H1 (cell line): ENCODE data around the gene SHISA7. TPM values are rescaled to one million over a fixed set of nuclear protein-coding genes. Genes with fewer than 3 reads are reported as not detected.

ENCODE experiments used
- CTCF ChIA-PET: fragments of 300-600 bp; sonication (Branson Sonifier 250); formaldehyde crosslinking; loops from one replicate; lab custom pipeline; 2021; ENCODE audit not compliant: partially characterized antibody; lab: Charles Lee
- POLR2A ChIA-PET: fragments of 300-600 bp; sonication (Branson Sonifier 250); formaldehyde crosslinking; loops from one replicate; lab custom pipeline; 2021; ENCODE audit warnings: inconsistent platforms; ENCODE audit not compliant: partially characterized antibody; lab: Charles Lee
- DNase-seq, 2 experiments: peaks; one replicate each; pipeline versions ENCODE4 v3.0.0 to v3.0.0-alpha.2; 2010 to 2022; ENCODE audit warnings: low spot score in 2 of 2, low read depth in 1 of 2, mixed read lengths in 1 of 2
- FAIRE-seq: peaks from 2 replicates; lab custom pipeline; 2011; peaks lifted over from hg19 to GRCh38; lab: Jason Lieb, UNC
- H2AFZ ChIP-seq: 2 replicates; pipeline ENCODE4 v1.8.1; 2012; ENCODE audit warnings: low read length, inconsistent platforms
- H2AK5ac ChIP-seq: 2 replicates; pipeline ENCODE4 v1.6.1; 2013; ENCODE audit warnings: low read depth, low read length
- H2BK120ac ChIP-seq: replicated peaks from 2 replicates; pipeline ENCODE3; 2013; ENCODE audit warnings: low read depth, low read length, inconsistent platforms
- H2BK12ac ChIP-seq: 2 replicates; pipeline ENCODE4 v1.6.1; 2013; ENCODE audit warnings: low read depth, low read length
- H2BK15ac ChIP-seq: 2 replicates; pipeline ENCODE4 v1.6.1; 2013; ENCODE audit warnings: low read length
- H2BK20ac ChIP-seq: 2 replicates; pipeline ENCODE4 v1.6.1; 2013; ENCODE audit warnings: low read length
- H2BK5ac ChIP-seq: 2 replicates; pipeline ENCODE4 v1.6.1; 2013; ENCODE audit warnings: low read depth, low read length
- H3K14ac ChIP-seq: 2 replicates; pipeline ENCODE4 v1.6.1; 2013; ENCODE audit warnings: inconsistent platforms; ENCODE audit not compliant: insufficient read length
- H3K18ac ChIP-seq: 2 replicates; pipeline ENCODE4 v1.6.1; 2013; ENCODE audit warnings: low read length; ENCODE audit errors: extremely low read depth
- H3K23ac ChIP-seq: 2 replicates; pipeline ENCODE4 v1.6.1; 2013; ENCODE audit warnings: inconsistent platforms; ENCODE audit not compliant: insufficient read length
- H3K23me2 ChIP-seq: 2 replicates; pipeline ENCODE4 v1.6.1; 2013; ENCODE audit warnings: low read depth, low read length
- H3K27ac ChIP-seq: 2 replicates; pipeline ENCODE4 v1.6.1; 2011; ENCODE audit warnings: low read depth, low read length, inconsistent platforms
- H3K27me3 ChIP-seq, 4 experiments: replicated peaks in 1 of 4; 1 replicate in 1 of 4; 2 replicates in 3 of 4; pipeline versions ENCODE4 v1.6.1 to v1.8.1; 2011 to 2013; ENCODE audit warnings: low read length in 3 of 4, mild to moderate bottlenecking in 3 of 4, inconsistent platforms in 2 of 4, mixed read lengths in 2 of 4, moderate library complexity in 1 of 4; ENCODE audit not compliant: control insufficient read depth in 3 of 4, insufficient read depth in 3 of 4; ENCODE audit errors: extremely low read depth in 1 of 4
- H3K36me3 ChIP-seq, 4 experiments: 2 replicates each; pipeline versions ENCODE4 v1.6.1 to v1.8.1; 2011 to 2013; ENCODE audit warnings: mild to moderate bottlenecking in 4 of 4, low read length in 3 of 4, moderate library complexity in 2 of 4, control low read depth in 1 of 4, inconsistent platforms in 1 of 4; ENCODE audit not compliant: insufficient read depth in 4 of 4, control insufficient read depth in 2 of 4
- H3K4ac ChIP-seq: replicated peaks from 2 replicates; pipeline ENCODE3; 2013; ENCODE audit warnings: low read length, low read depth, mixed read lengths, inconsistent platforms; ENCODE audit not compliant: insufficient read length
- H3K4me1 ChIP-seq, 4 experiments: replicated peaks in 1 of 4; 1 replicate in 1 of 4; 2 replicates in 3 of 4; pipeline versions ENCODE4 v1.6.1 to v1.8.1; 2011 to 2013; ENCODE audit warnings: low read length in 3 of 4, inconsistent platforms in 2 of 4, mixed read lengths in 1 of 4; ENCODE audit not compliant: insufficient read depth in 4 of 4, control insufficient read depth in 3 of 4
- H3K4me2 ChIP-seq, 2 experiments: 2 replicates each; pipeline versions ENCODE4 v1.6.1 to v1.8.1; 2011 to 2013; ENCODE audit warnings: low read depth in 2 of 2, low read length in 2 of 2, control low read depth in 1 of 2, inconsistent platforms in 1 of 2, mild to moderate bottlenecking in 1 of 2; ENCODE audit not compliant: insufficient read depth in 1 of 2
- H3K4me3 ChIP-seq, 4 experiments: fragments of 200-600, 300-600 bp in 1 of 4; sonication (generic), shearing (Covaris generic), sonication (Bioruptor Twin) in 1 of 4; 2 replicates each; pipeline versions ENCODE4 v1.5.1 to v1.8.1; 2011 to 2016; ENCODE audit warnings: low read length in 4 of 4, low read depth in 3 of 4, control low read depth in 2 of 4, inconsistent platforms in 2 of 4, mild to moderate bottlenecking in 2 of 4, mixed read lengths in 1 of 4, moderate library complexity in 1 of 4; ENCODE audit not compliant: insufficient read depth in 2 of 4; ENCODE audit errors: extremely low read depth in 1 of 4
- H3K56ac ChIP-seq: replicated peaks from 2 replicates; pipeline ENCODE3; 2013; ENCODE audit warnings: low read depth, mild to moderate bottlenecking, mixed read lengths, low read length, inconsistent platforms; ENCODE audit not compliant: insufficient read length
- H3K79me1 ChIP-seq: 2 replicates; pipeline ENCODE4 v1.6.1; 2013; ENCODE audit warnings: low read depth, low read length, control low read depth
- H3K79me2 ChIP-seq, 2 experiments: 2 replicates each; pipeline versions ENCODE4 v1.6.1 to v1.8.1; 2012 to 2013; ENCODE audit warnings: low read length in 2 of 2, mild to moderate bottlenecking in 2 of 2, inconsistent platforms in 1 of 2; ENCODE audit not compliant: insufficient read depth in 2 of 2, control insufficient read depth in 1 of 2
- H3K9ac ChIP-seq, 4 experiments: replicated peaks in 1 of 4; 1 replicate in 1 of 4; 2 replicates in 3 of 4; pipeline versions ENCODE4 v1.6.1 to v1.8.1; 2011 to 2013; ENCODE audit warnings: low read depth in 3 of 4, low read length in 3 of 4, control low read depth in 2 of 4, mild to moderate bottlenecking in 2 of 4, moderate library complexity in 2 of 4, inconsistent platforms in 1 of 4; ENCODE audit errors: extremely low read depth in 1 of 4
- H3K9me3 ChIP-seq, 2 experiments: 2 replicates each; pipeline versions ENCODE4 v1.6.1 to v1.8.1; 2012 to 2013; ENCODE audit warnings: mild to moderate bottlenecking in 2 of 2, moderate library complexity in 2 of 2, control low read depth in 1 of 2, inconsistent platforms in 1 of 2, low read depth in 1 of 2, low read length in 1 of 2, mixed read lengths in 1 of 2; ENCODE audit not compliant: insufficient read depth in 2 of 2
- H4K20me1 ChIP-seq, 2 experiments: replicated peaks in 1 of 2; 2 replicates each; pipeline versions ENCODE3 to v1.8.1; 2011 to 2013; ENCODE audit warnings: inconsistent platforms in 2 of 2, low read length in 2 of 2, mild to moderate bottlenecking in 1 of 2; ENCODE audit not compliant: insufficient read depth in 2 of 2, control insufficient read depth in 1 of 2
- H4K5ac ChIP-seq: 2 replicates; pipeline ENCODE4 v1.6.1; 2013; ENCODE audit warnings: low read length, low read depth, mixed read lengths, inconsistent platforms; ENCODE audit not compliant: insufficient read length
- H4K8ac ChIP-seq: 2 replicates; pipeline ENCODE4 v1.8.0; 2013; ENCODE audit warnings: mild to moderate bottlenecking, moderate library complexity, low read length, inconsistent platforms; ENCODE audit not compliant: insufficient read depth; ENCODE audit errors: extremely low read depth
- H4K91ac ChIP-seq: replicated peaks from 2 replicates; pipeline ENCODE3; 2013; ENCODE audit warnings: low read length, mixed read lengths, inconsistent platforms; ENCODE audit not compliant: insufficient read length
- ASH2L ChIP-seq: fragments of 200-600, 300-600 bp; sonication (generic); IDR thresholded peaks from one replicate; pipeline ENCODE4 v1.7.1; 2017; ENCODE audit warnings: low read length
- HDAC2 ChIP-seq, 2 experiments: fragments of 300-600 bp in 1 of 2; sonication (generic) in 1 of 2; IDR thresholded peaks; 2 replicates each; pipeline ENCODE4 v1.6.1; 2011 to 2012; ENCODE audit warnings: low read depth in 2 of 2, low read length in 2 of 2, mild to moderate bottlenecking in 2 of 2, moderate library complexity in 2 of 2, borderline replicate concordance in 1 of 2, inconsistent platforms in 1 of 2
- WGBS, 2 experiments: shearing (Covaris generic) in 1 of 2; methylation state at CpG; one replicate each; pipeline versions ENCODE4 v1.1.6 to v1.1.7; 2013 to 2015; ENCODE audit warnings: low lambda C conversion rate in 2 of 2, mixed read lengths in 2 of 2, inconsistent platforms in 1 of 2, low coverage in 1 of 2, missing lambda C conversion rate in 1 of 2; ENCODE audit not compliant: insufficient replicate concordance in 2 of 2, insufficient coverage in 1 of 2, insufficient read length in 1 of 2; ENCODE audit errors: extremely low coverage in 1 of 2, missing lambda C conversion rate in 1 of 2; 5-methylcytosine and 5-hydroxymethylcytosine counted together
- polyA plus RNA-seq, 7 experiments: library from polyadenylated mRNA; depleted of rRNA in 3 of 7; stranded (reverse) in 5 of 7; unstranded in 2 of 7; fragments of >200 nt in 5 of 7; fragments of 200-250 nt in 2 of 7; gene quantifications; 1 replicate in 5 of 7; 2 replicates in 1 of 7; 4 replicates in 1 of 7; pipeline versions ENCODE4 v1.2.1 to v1.2.3, GENCODE V29; 2011 to 2013; ENCODE audit warnings: missing spikeins in 2 of 7, mixed read lengths in 2 of 7
- total RNA-seq: library from RNA; stranded (reverse); fragmentation: NEBNext Ultra II Directional; extraction: Animal tissue kit (Norgen Biotek cat#: 25700); gene quantifications from 2 replicates; pipeline ENCODE4 v1.2.1, GENCODE V29; 2021

SHISA7 gene
- total and polyA plus RNA-seq, 2 of the 8 experiments (the other 6 are each of a cell fraction or from before 2014, with no cell fraction given), result 0.76 to 1.0 TPM

GRCh38 chr19:55456347-55456746 is 13.2 kb upstream of the SHISA7 start:
- no peak overlapping the region for H2BK20ac ChIP-seq
- H3K14ac ChIP-seq, result no peak overlapping the region
- H3K56ac ChIP-seq, result no peak overlapping the region
- H3K27me3 ChIP-seq, result peaks cover 4 to 11% (median 11%) of the 10 kb centered on the region in 4 experiments
- no peaks in the 10 kb centered on the region for H3K9me3 ChIP-seq
- no peak for FAIRE-seq
- 88% methylated on average over 11 of the region's 14 CpGs; no CpG with 5 or more reads in 1 of the 2 experiments for WGBS, 2 experiments
- H3K9ac ChIP-seq, result no peak overlapping the region
- H3K4me3 ChIP-seq, result no peak overlapping the region
- ChIA-PET POLR2A (interaction anchor here (0.7 kb wide), 1 partner anchor 24 kb away, joined by 3 read pairs; no protein-coding TSS in a partner anchor), CTCF (interaction anchor here (1.5 kb wide), 1 partner anchor 9 kb away, joined by 5 read pairs; no protein-coding TSS in a partner anchor)
- H4K91ac ChIP-seq, result no peak overlapping the region
- peaks cover 0 to 11% (median 4%) of the 10 kb centered on the region in 4 experiments; a peak in 5 of 7 replicates for H3K4me1 ChIP-seq
- no peak overlapping the region for H2AFZ ChIP-seq
- peaks cover 0 to 13% of the 10 kb centered on the region in 2 experiments; a peak in 2 of 4 replicates for H3K79me2 ChIP-seq
- H3K23ac ChIP-seq, result no peak overlapping the region
- H2BK15ac ChIP-seq, result no peak overlapping the region
- DNase-seq, result no peak
- H3K23me2 ChIP-seq, result peaks cover 6% of the 10 kb centered on the region; the same call in 1 of the 2 replicates
- peaks cover 2 to 8% of the 10 kb centered on the region in 2 experiments for H4K20me1 ChIP-seq
- H2BK5ac ChIP-seq, result no peak overlapping the region
- H3K79me1 ChIP-seq, result peaks cover 13% of the 10 kb centered on the region
- no peak overlapping the region for H2BK12ac ChIP-seq
- H3K4ac ChIP-seq, result no peak overlapping the region
- no peak overlapping the region for H2AK5ac ChIP-seq
- TF ChIP-seq ASH2L, result no peak
- TF ChIP-seq HDAC2 (IDR thresholded peaks at IDR 0.05; ENCODE audit: borderline replicate concordance in 1 of 2, low read depth in 2 of 2, low read length in 2 of 2), result no peak
- TF ChIP-seq, all 59 proteins: peak for 0
- Histone ChIP-seq H4K8ac (no peak overlapping the region), H3K36me3 (peaks cover 0 to 5% (median 0%) of the 10 kb centered on the region in 4 experiments; a peak in 2 of 8 replicates), H2BK120ac (no peak overlapping the region), H3K4me2 (no peak overlapping the region), H3K27ac (no peak overlapping the region), H3K18ac (no peak overlapping the region), H4K5ac (no peak overlapping the region)
